ENCODE results near the gene TTC38.

The TTC38 gene

GRCh38 chr22:46234969-46235368 lies 32.8 kb upstream of the TTC38 start:
- H2AFZ ChIP-seq (ENCODE audit: low read length, unreplicated experiment): no peak overlapping the region

GRCh38 chr22:46237453-46238124 lies 30.2 kb upstream of the TTC38 start:
- H3K36me3 ChIP-seq (ENCODE audit: insufficient read depth, low read length): no peaks in the 10 kb centered on the region
- no peak overlapping the region for H2AFZ ChIP-seq (ENCODE audit: low read length, unreplicated experiment)
- H3K4me1 ChIP-seq (ENCODE audit: control insufficient read depth, insufficient read depth, low read length, unreplicated experiment): no peaks in the 10 kb centered on the region
- no peaks in the 10 kb centered on the region for H3K27me3 ChIP-seq (ENCODE audit: insufficient read depth, low read length)
- no peaks in the 10 kb centered on the region for H3K79me2 ChIP-seq (ENCODE audit: control insufficient read depth, insufficient read depth, low read length, unreplicated experiment)
- no peak overlapping the region for H3K4me3 ChIP-seq (ENCODE audit: low read depth, low read length)
- no peak overlapping the region for H3K27ac ChIP-seq (ENCODE audit: low read depth, low read length)

More at GRCh38 chr22:46234969-46235368, 32.8 kb upstream of the TTC38 start:
- Histone ChIP-seq H3K36me3 (ENCODE audit: insufficient read depth, low read length) (no peaks in the 10 kb centered on the region), H3K4me1 (ENCODE audit: control insufficient read depth, insufficient read depth, low read length, unreplicated experiment) (no peaks in the 10 kb centered on the region), H3K79me2 (ENCODE audit: control insufficient read depth, insufficient read depth, low read length, unreplicated experiment) (no peaks in the 10 kb centered on the region), H3K4me3 (ENCODE audit: low read depth, low read length) (no peak overlapping the region), H3K27ac (ENCODE audit: low read depth, low read length) (no peak overlapping the region), H3K27me3 (ENCODE audit: insufficient read depth, low read length) (no peaks in the 10 kb centered on the region)

GRCh38 chr22:46238541-46238940 lies 29.3 kb upstream of the TTC38 start:
- no peak overlapping the region for H3K4me3 ChIP-seq (ENCODE audit: low read depth, low read length)
- no peaks in the 10 kb centered on the region for H3K4me1 ChIP-seq (ENCODE audit: control insufficient read depth, insufficient read depth, low read length, unreplicated experiment)
- H3K27me3 ChIP-seq (ENCODE audit: insufficient read depth, low read length): no peaks in the 10 kb centered on the region
- H3K36me3 ChIP-seq (ENCODE audit: insufficient read depth, low read length): no peaks in the 10 kb centered on the region
- no peak overlapping the region for H3K27ac ChIP-seq (ENCODE audit: low read depth, low read length)
- H3K79me2 ChIP-seq (ENCODE audit: control insufficient read depth, insufficient read depth, low read length, unreplicated experiment): no peaks in the 10 kb centered on the region
- H2AFZ ChIP-seq (ENCODE audit: low read length, unreplicated experiment): no peak overlapping the region

- no peak overlapping the region for H3K27ac ChIP-seq (ENCODE audit: low read depth, low read length)
- H3K27me3 ChIP-seq (ENCODE audit: insufficient read depth, low read length): no peaks in the 10 kb centered on the region
- H3K36me3 ChIP-seq (ENCODE audit: insufficient read depth, low read length): no peaks in the 10 kb centered on the region
- no peaks in the 10 kb centered on the region for H3K4me1 ChIP-seq (ENCODE audit: control insufficient read depth, insufficient read depth, low read length, unreplicated experiment)
- H3K4me3 ChIP-seq (ENCODE audit: low read depth, low read length): no peak overlapping the region
- no peak overlapping the region for H2AFZ ChIP-seq (ENCODE audit: low read length, unreplicated experiment)
- no peaks in the 10 kb centered on the region for H3K79me2 ChIP-seq (ENCODE audit: control insufficient read depth, insufficient read depth, low read length, unreplicated experiment)
Measured at GRCh38 chr22:46239261-46240048, 28.4 kb upstream of the TTC38 start.

GRCh38 chr22:46240073-46240472 lies 27.7 kb upstream of the TTC38 start:
- Histone ChIP-seq H3K79me2 (ENCODE audit: control insufficient read depth, insufficient read depth, low read length, unreplicated experiment) (no peaks in the 10 kb centered on the region), H2AFZ (ENCODE audit: low read length, unreplicated experiment) (no peak overlapping the region), H3K27me3 (ENCODE audit: insufficient read depth, low read length) (no peaks in the 10 kb centered on the region), H3K4me1 (ENCODE audit: control insufficient read depth, insufficient read depth, low read length, unreplicated experiment) (no peaks in the 10 kb centered on the region), H3K36me3 (ENCODE audit: insufficient read depth, low read length) (no peaks in the 10 kb centered on the region), H3K4me3 (ENCODE audit: low read depth, low read length) (no peak overlapping the region), H3K27ac (ENCODE audit: low read depth, low read length) (no peak overlapping the region)

GRCh38 chr22:46240506-46240905 lies 27.3 kb upstream of the TTC38 start:
- H3K27ac ChIP-seq (ENCODE audit: low read depth, low read length): no peak overlapping the region
- no peak overlapping the region for H3K4me3 ChIP-seq (ENCODE audit: low read depth, low read length)
- H3K79me2 ChIP-seq (ENCODE audit: control insufficient read depth, insufficient read depth, low read length, unreplicated experiment): no peaks in the 10 kb centered on the region
- no peak overlapping the region for H2AFZ ChIP-seq (ENCODE audit: low read length, unreplicated experiment)
- no peaks in the 10 kb centered on the region for H3K4me1 ChIP-seq (ENCODE audit: control insufficient read depth, insufficient read depth, low read length, unreplicated experiment)
- H3K36me3 ChIP-seq (ENCODE audit: insufficient read depth, low read length): no peaks in the 10 kb centered on the region
- H3K27me3 ChIP-seq (ENCODE audit: insufficient read depth, low read length): no peaks in the 10 kb centered on the region

- no peaks in the 10 kb centered on the region for H3K79me2 ChIP-seq (ENCODE audit: control insufficient read depth, insufficient read depth, low read length, unreplicated experiment)
- H3K27ac ChIP-seq (ENCODE audit: low read depth, low read length): no peak overlapping the region
- H2AFZ ChIP-seq (ENCODE audit: low read length, unreplicated experiment): no peak overlapping the region
- H3K36me3 ChIP-seq (ENCODE audit: insufficient read depth, low read length): no peaks in the 10 kb centered on the region
- H3K27me3 ChIP-seq (ENCODE audit: insufficient read depth, low read length): no peaks in the 10 kb centered on the region
- H3K4me3 ChIP-seq (ENCODE audit: low read depth, low read length): no peak overlapping the region
- H3K4me1 ChIP-seq (ENCODE audit: control insufficient read depth, insufficient read depth, low read length, unreplicated experiment): no peaks in the 10 kb centered on the region
Measured at GRCh38 chr22:46240907-46241306, 26.9 kb upstream of the TTC38 start.

GRCh38 chr22:46241396-46242007 lies 26.3 kb upstream of the TTC38 start:
- no peaks in the 10 kb centered on the region for H3K79me2 ChIP-seq (ENCODE audit: control insufficient read depth, insufficient read depth, low read length, unreplicated experiment)
- no peak overlapping the region for H2AFZ ChIP-seq (ENCODE audit: low read length, unreplicated experiment)
- no peaks in the 10 kb centered on the region for H3K27me3 ChIP-seq (ENCODE audit: insufficient read depth, low read length)
- H3K36me3 ChIP-seq (ENCODE audit: insufficient read depth, low read length): no peaks in the 10 kb centered on the region
- H3K4me3 ChIP-seq (ENCODE audit: low read depth, low read length): no peak overlapping the region
- H3K4me1 ChIP-seq (ENCODE audit: control insufficient read depth, insufficient read depth, low read length, unreplicated experiment): no peaks in the 10 kb centered on the region
- no peak overlapping the region for H3K27ac ChIP-seq (ENCODE audit: low read depth, low read length)

GRCh38 chr22:46242076-46242475 lies 25.7 kb upstream of the TTC38 start:
- H3K27ac ChIP-seq (ENCODE audit: low read depth, low read length): no peak overlapping the region
- no peaks in the 10 kb centered on the region for H3K4me1 ChIP-seq (ENCODE audit: control insufficient read depth, insufficient read depth, low read length, unreplicated experiment)
- H3K4me3 ChIP-seq (ENCODE audit: low read depth, low read length): no peak overlapping the region

GRCh38 chr22:46244771-46245170 lies 23.0 kb upstream of the TTC38 start:
- no peaks in the 10 kb centered on the region for H3K27me3 ChIP-seq (ENCODE audit: insufficient read depth, low read length)
- no peak overlapping the region for H3K4me3 ChIP-seq (ENCODE audit: low read depth, low read length)
- peaks cover 4% of the 10 kb centered on the region for H3K79me2 ChIP-seq (ENCODE audit: control insufficient read depth, insufficient read depth, low read length, unreplicated experiment)
- no peak overlapping the region for H3K27ac ChIP-seq (ENCODE audit: low read depth, low read length)
- peaks cover 4% of the 10 kb centered on the region for H3K4me1 ChIP-seq (ENCODE audit: control insufficient read depth, insufficient read depth, low read length, unreplicated experiment)
- H2AFZ ChIP-seq (ENCODE audit: low read length, unreplicated experiment): no peak overlapping the region
- H3K36me3 ChIP-seq (ENCODE audit: insufficient read depth, low read length): no peaks in the 10 kb centered on the region

More at GRCh38 chr22:46242076-46242475, 25.7 kb upstream of the TTC38 start:
- H2AFZ ChIP-seq (ENCODE audit: low read length, unreplicated experiment): no peak overlapping the region
- no peaks in the 10 kb centered on the region for H3K36me3 ChIP-seq (ENCODE audit: insufficient read depth, low read length)
- no peaks in the 10 kb centered on the region for H3K79me2 ChIP-seq (ENCODE audit: control insufficient read depth, insufficient read depth, low read length, unreplicated experiment)
- no peaks in the 10 kb centered on the region for H3K27me3 ChIP-seq (ENCODE audit: insufficient read depth, low read length)

All from ACC112 (cell line).